ENCODE data around the gene DDR1.

DNA sequence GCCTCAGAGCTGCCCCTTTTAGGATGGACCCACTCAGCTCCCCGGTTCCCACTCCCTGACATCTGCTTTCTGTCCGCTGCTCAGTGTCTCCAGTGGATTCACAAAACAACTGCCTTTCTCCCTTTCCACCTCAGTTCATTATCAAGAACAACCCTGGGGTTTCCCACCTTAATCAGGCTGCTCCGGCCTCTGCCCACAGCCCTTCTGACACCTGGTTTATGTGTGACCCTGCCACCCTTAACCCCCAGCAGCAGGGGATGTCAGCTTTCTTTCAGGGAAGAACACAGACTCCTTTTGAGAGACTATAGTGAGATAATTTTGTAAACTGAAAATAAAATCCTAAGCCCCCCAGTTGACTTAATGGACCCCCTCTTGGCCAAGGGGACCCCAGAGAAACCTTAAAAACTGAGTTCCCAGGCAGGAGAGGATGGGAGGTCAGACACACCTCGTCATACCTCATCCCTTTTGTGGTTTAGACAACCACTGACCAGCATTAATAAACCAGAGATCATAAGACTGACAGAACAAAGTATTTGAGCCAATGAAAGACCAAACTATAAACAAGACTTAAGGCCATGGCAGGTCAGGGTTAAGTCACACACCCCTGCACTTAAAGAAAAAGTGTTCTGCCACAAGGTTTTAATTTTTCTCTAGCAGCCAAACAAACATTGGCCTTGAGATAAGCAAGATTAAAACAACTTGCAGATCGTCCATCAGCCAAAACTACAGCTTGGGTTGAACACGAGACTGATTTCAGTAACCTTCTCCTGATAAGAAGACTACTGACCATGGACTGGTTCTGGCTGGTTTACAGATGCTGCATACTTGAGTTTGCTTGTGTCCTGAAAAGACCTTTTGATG is 42.4 kb upstream of the DDR1 start:
- no peak for TF ChIP-seq POLR2AphosphoS5 (IDR thresholded peaks at IDR 0.05)
- TF ChIP-seq, protein P1, sequence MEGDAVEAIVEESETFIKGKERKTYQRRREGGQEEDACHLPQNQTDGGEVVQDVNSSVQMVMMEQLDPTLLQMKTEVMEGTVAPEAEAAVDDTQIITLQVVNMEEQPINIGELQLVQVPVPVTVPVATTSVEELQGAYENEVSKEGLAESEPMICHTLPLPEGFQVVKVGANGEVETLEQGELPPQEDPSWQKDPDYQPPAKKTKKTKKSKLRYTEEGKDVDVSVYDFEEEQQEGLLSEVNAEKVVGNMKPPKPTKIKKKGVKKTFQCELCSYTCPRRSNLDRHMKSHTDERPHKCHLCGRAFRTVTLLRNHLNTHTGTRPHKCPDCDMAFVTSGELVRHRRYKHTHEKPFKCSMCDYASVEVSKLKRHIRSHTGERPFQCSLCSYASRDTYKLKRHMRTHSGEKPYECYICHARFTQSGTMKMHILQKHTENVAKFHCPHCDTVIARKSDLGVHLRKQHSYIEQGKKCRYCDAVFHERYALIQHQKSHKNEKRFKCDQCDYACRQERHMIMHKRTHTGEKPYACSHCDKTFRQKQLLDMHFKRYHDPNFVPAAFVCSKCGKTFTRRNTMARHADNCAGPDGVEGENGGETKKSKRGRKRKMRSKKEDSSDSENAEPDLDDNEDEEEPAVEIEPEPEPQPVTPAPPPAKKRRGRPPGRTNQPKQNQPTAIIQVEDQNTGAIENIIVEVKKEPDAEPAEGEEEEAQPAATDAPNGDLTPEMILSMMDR (IDR thresholded peaks at IDR 0.05), result no peak
- no peak for TF ChIP-seq EP300 (IDR thresholded peaks at IDR 0.05)
- no peak for TF ChIP-seq POLR2A (IDR thresholded peaks at IDR 0.05)

All from gastroesophageal sphincter (tissue), 3 donors.